ENCODE results near the gene STT3B. TPM values are rescaled to one million over a fixed set of nuclear protein-coding genes. Genes with fewer than 3 reads are reported as not detected.

STT3B gene
- total RNA-seq, 1 experiment from 2014 or later: 105 TPM

DNA sequence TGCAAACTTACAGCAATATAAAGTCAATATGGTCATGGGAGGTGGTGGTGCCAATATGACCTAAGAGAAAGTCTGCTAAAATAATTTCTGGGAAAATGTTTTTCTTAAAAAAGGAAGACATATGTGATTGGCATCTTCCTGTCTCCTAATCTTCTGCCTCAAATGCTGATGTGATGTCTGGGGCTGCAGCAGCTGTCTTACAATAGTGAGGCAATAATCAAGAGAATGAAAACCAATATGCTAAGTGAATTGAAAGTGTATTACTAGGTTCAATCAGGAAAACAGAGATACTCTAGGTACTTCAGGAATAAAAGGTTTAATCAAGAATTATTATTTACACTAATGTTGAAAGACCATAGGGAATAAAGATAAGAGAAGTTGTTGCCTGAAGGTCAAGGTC, 7.2 kb upstream of the STT3B start:
- DNase-seq (ENCODE audit: low read depth, low spot score) (no peak), ATAC-seq (no peak)
- CTCF ChIA-PET: no interaction called here
- H3K4me1 ChIP-seq (ENCODE audit: control insufficient read depth, insufficient read depth, low read length): no peaks in the 10 kb centered on the region
- H3K27ac ChIP-seq (ENCODE audit: low read length): no peak overlapping the region
- TF ChIP-seq, protein P1, sequence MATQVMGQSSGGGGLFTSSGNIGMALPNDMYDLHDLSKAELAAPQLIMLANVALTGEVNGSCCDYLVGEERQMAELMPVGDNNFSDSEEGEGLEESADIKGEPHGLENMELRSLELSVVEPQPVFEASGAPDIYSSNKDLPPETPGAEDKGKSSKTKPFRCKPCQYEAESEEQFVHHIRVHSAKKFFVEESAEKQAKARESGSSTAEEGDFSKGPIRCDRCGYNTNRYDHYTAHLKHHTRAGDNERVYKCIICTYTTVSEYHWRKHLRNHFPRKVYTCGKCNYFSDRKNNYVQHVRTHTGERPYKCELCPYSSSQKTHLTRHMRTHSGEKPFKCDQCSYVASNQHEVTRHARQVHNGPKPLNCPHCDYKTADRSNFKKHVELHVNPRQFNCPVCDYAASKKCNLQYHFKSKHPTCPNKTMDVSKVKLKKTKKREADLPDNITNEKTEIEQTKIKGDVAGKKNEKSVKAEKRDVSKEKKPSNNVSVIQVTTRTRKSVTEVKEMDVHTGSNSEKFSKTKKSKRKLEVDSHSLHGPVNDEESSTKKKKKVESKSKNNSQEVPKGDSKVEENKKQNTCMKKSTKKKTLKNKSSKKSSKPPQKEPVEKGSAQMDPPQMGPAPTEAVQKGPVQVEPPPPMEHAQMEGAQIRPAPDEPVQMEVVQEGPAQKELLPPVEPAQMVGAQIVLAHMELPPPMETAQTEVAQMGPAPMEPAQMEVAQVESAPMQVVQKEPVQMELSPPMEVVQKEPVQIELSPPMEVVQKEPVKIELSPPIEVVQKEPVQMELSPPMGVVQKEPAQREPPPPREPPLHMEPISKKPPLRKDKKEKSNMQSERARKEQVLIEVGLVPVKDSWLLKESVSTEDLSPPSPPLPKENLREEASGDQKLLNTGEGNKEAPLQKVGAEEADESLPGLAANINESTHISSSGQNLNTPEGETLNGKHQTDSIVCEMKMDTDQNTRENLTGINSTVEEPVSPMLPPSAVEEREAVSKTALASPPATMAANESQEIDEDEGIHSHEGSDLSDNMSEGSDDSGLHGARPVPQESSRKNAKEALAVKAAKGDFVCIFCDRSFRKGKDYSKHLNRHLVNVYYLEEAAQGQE (IDR thresholded peaks at IDR 0.05; ENCODE audit: insufficient read depth in 1 of 2, low read depth in 2 of 2, low read length in 1 of 2): no peak
- TF ChIP-seq TCF7L2 (IDR thresholded peaks at IDR 0.05; ENCODE audit: low read depth, low read length) (no peak), SIN3A (IDR thresholded peaks at IDR 0.05; ENCODE audit: borderline replicate concordance, insufficient read depth, low read depth, low read length) (no peak), POLR2AphosphoS5 (IDR thresholded peaks at IDR 0.05; ENCODE audit: low read depth, low read length) (no peak)
- TF ChIP-seq, protein P2, sequence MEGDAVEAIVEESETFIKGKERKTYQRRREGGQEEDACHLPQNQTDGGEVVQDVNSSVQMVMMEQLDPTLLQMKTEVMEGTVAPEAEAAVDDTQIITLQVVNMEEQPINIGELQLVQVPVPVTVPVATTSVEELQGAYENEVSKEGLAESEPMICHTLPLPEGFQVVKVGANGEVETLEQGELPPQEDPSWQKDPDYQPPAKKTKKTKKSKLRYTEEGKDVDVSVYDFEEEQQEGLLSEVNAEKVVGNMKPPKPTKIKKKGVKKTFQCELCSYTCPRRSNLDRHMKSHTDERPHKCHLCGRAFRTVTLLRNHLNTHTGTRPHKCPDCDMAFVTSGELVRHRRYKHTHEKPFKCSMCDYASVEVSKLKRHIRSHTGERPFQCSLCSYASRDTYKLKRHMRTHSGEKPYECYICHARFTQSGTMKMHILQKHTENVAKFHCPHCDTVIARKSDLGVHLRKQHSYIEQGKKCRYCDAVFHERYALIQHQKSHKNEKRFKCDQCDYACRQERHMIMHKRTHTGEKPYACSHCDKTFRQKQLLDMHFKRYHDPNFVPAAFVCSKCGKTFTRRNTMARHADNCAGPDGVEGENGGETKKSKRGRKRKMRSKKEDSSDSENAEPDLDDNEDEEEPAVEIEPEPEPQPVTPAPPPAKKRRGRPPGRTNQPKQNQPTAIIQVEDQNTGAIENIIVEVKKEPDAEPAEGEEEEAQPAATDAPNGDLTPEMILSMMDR (IDR thresholded peaks at IDR 0.05): no peak
- intact Hi-C loops (cut with micrococcal nuclease; ENCODE audit: unreplicated experiment) (no loop called here), in situ Hi-C loops (cut with HindIII; ENCODE audit: low pct_unique_long_range_greater_than_20kb, low sequenced_read_pairs) (no loop called here)
- H3K4me3 ChIP-seq (ENCODE audit: low read depth in 2 of 2, low read length in 2 of 2): no peak overlapping the region
- no peaks in the 10 kb centered on the region for H3K36me3 ChIP-seq (ENCODE audit: control insufficient read depth, insufficient read depth, low read length)
- POLR2A ChIA-PET: no interaction called here
- BruUV-seq (replicated peaks): no TSS peak
- no peaks in the 10 kb centered on the region for H3K9me3 ChIP-seq (ENCODE audit: control insufficient read depth, insufficient read depth, low read depth, low read length)
- H3K27me3 ChIP-seq (ENCODE audit: control insufficient read depth, insufficient read depth, low read length): no peaks in the 10 kb centered on the region; the same call in 1 of the 2 replicates

DNA sequence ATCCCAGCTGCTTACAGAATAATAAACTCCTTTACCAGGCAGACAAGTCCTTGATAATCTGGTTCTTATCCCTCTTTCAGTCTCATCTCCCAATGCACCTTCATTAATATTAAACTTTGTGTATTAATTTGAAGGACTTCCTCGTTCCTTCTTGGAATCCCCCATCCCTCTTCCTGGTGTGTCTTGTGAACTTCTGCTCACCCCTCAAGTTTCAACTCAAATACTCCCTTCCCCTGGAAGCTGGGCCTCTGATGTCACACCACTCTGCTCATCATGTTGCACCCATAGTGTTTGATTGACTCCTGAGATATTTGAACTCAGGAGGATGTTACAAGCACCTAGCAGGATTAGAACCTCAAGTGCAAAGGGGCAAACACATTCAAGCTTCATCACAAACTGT, 3.3 kb upstream of the STT3B start:
- ChIA-PET POLR2A (no interaction called here), CTCF (no interaction called here)
- Histone ChIP-seq H3K4me3 (ENCODE audit: low read depth in 2 of 2, low read length in 2 of 2) (no peak overlapping the region), H3K27ac (ENCODE audit: low read length) (no peak overlapping the region), H3K9me3 (ENCODE audit: control insufficient read depth, insufficient read depth, low read depth, low read length) (no peaks in the 10 kb centered on the region), H3K4me1 (ENCODE audit: control insufficient read depth, insufficient read depth, low read length) (no peaks in the 10 kb centered on the region; the same call in 1 of the 2 replicates), H3K27me3 (ENCODE audit: control insufficient read depth, insufficient read depth, low read length) (no peaks in the 10 kb centered on the region), H3K36me3 (ENCODE audit: control insufficient read depth, insufficient read depth, low read length) (no peaks in the 10 kb centered on the region; the same call in 1 of the 2 replicates)
- in situ Hi-C loops (cut with HindIII; ENCODE audit: low pct_unique_long_range_greater_than_20kb, low sequenced_read_pairs): no loop called here
- ATAC-seq (no peak), DNase-seq (ENCODE audit: low read depth, low spot score) (no peak)
- intact Hi-C loops (cut with micrococcal nuclease; ENCODE audit: unreplicated experiment): no loop called here
- no TSS peak for BruUV-seq (replicated peaks)
- TF ChIP-seq POLR2AphosphoS5 (IDR thresholded peaks at IDR 0.05; ENCODE audit: low read depth, low read length) (no peak), SIN3A (IDR thresholded peaks at IDR 0.05; ENCODE audit: borderline replicate concordance, insufficient read depth, low read depth, low read length) (no peak), TCF7L2 (IDR thresholded peaks at IDR 0.05; ENCODE audit: low read depth, low read length) (no peak)
- TF ChIP-seq, protein P1 (IDR thresholded peaks at IDR 0.05; ENCODE audit: insufficient read depth in 1 of 2, low read depth in 2 of 2, low read length in 1 of 2): no peak
- TF ChIP-seq, protein P2 (IDR thresholded peaks at IDR 0.05): no peak

Measured in Panc1 (cell line).